Right lobe of liver (tissue), 4 donors: Measurements from ENCODE around the gene COX4I1.

Source experiments
- POLR2A ChIP-seq: fragments of 450-650 bp; IDR thresholded peaks from one replicate; pipeline ENCODE4 v1.6.1; 2017; ENCODE audit warnings: antibody characterized with exemption, mild to moderate bottlenecking
- TF ChIP-seq, protein P1 (sequence below), 4 donors: fragments of 200-600 bp in 3 of 4; fragments of 450-650 bp in 1 of 4; IDR thresholded peaks; one replicate each; pipeline versions ENCODE4 v1.5.1 to v1.8.0; 2016 to 2022; ENCODE audit warnings: antibody characterized with exemption in 4 of 4, mild to moderate bottlenecking in 2 of 4
- donor health status: DM: no; HTN: no; CAD: no.
- donor health status: DM: no; HTN: no; CAD: no.
- donor health status: DM: no; HTN: yes; CAD: no.

DNA sequence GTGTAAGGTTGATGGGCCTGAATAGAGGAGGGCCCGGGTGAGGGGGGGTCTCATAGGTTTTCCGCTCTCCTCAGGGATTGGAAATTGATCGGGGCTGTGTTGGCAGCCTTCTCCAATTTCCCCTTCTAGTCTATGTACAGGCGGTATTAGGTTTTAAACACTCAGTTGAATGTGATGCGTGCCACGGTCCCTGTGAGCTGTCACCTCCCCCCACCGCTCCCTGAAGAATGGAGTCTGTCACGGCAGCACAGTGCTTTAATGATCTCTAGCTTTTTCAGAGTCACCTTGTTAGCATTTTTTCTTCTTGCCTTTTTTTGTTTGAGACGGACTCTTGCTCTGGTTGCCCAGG lies 800 bp downstream of the COX4I1 start:
- TF ChIP-seq, protein P1, sequence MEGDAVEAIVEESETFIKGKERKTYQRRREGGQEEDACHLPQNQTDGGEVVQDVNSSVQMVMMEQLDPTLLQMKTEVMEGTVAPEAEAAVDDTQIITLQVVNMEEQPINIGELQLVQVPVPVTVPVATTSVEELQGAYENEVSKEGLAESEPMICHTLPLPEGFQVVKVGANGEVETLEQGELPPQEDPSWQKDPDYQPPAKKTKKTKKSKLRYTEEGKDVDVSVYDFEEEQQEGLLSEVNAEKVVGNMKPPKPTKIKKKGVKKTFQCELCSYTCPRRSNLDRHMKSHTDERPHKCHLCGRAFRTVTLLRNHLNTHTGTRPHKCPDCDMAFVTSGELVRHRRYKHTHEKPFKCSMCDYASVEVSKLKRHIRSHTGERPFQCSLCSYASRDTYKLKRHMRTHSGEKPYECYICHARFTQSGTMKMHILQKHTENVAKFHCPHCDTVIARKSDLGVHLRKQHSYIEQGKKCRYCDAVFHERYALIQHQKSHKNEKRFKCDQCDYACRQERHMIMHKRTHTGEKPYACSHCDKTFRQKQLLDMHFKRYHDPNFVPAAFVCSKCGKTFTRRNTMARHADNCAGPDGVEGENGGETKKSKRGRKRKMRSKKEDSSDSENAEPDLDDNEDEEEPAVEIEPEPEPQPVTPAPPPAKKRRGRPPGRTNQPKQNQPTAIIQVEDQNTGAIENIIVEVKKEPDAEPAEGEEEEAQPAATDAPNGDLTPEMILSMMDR (IDR thresholded peaks at IDR 0.05) = no peak
- no peak for TF ChIP-seq POLR2A
